ENCODE measurements around the gene SLC8B1.

The SLC8B1 gene

DNA sequence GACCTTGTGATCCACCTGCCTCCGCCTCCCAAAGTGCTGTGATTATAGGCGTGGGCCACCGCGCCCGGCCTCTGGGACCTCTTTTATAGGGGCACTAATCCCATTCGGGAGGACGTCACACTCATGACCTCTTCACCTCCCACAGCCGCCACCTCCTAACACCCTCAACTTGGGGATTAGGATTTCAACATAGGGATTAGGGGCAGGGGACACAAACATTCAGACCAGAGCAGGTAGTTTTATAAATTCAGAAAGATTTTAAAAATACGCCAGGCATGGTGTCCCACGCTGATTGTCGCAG, 64.2 kb downstream of the SLC8B1 start:
- DNase-seq (ENCODE audit: low read depth in 2 of 2) = no peak

DNA sequence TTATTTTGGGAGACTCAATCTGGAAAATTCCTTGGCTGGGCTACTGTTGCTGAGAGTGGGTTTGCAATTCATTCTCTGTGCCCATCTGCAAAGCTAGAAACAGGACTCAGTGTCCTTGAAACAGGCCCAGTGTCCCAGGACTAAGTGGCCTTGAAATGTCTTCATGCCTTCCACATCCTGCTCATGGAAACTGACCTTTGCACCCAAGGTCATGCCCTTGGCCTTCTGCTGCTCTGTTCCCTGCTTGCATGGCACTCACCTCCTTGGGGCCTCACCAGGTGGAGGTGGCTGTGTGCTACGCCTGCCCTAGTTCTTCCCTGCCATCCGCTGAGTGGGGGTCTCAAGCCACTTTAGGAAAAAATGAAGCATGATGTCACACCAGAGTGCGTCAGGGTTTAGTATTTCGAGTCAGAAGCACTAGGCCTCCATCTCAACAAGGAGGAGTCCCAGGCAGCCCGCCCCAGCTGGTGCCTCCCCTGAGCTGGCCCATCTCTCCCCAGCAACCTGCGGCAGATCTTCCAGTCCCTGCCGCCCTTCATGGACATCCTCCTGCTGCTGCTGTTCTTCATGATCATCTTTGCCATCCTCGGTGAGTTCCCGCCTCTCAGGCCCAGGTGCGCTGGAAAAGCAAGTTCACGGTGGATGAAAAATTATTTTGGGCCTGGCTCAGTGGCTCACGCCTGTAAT, 65.5 kb downstream of the SLC8B1 start:
- DNase-seq (ENCODE audit: low read depth in 2 of 2) = no peak

DNA sequence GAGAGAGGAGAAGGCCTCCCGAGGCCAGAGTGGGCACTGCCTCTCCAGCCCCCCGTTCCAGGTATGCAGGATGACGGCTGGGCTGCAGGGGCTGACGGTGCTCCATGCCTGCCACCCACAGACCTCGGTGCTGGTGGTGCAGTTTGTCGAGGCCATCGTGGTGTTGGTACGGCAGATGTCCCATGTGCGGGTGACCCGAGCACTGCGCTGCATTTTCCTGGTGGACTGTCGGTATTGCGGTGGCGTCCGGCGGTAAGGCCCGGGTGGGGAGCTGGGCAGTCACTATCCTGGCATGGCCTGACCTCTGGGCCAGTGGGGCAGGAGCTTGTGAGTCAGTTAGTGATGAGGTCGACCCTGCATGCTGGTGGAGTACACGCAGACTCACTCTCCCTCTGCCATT, 66.3 kb downstream of the SLC8B1 start:
- no peak for DNase-seq (ENCODE audit: low read depth in 2 of 2)

DNA sequence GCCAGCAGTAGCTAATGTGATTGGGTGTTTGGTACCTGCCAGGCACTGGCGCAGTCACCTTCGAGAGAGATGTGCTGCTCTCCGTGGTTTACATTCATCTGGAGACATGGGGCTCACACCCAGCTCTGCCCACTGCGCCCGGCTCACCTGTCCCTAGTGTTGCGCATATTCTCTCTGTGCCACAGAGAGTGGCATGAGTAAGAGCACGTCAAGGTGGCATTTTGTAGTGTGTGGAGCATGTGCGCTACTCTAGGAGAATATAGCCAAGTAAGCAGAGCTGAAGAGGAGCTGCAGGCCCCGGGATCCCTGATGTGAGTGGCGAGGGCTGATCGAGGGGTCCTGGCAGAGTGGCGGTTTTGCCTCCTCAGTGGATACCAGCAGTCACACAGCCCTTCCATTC, 66.8 kb downstream of the SLC8B1 start:
- DNase-seq (ENCODE audit: low read depth in 2 of 2) = no peak

DNA sequence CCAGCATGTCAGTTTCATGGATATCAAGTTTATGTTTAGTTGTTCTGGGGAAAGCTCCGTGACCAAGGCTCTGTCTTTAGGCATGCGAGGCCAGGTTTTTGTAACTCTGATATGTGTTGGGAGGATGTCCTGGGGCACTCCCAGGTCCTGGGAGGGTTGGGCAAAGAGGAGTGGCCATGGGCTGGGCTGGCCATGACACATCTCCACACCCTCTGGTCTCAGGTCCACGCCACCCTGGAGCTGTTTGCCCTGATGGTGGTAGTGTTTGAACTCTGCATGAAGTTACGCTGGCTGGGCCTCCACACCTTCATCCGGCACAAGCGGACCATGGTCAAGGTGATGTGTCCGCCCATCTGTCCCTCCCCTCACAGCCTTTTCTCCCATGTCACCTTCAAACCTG, 67.3 kb downstream of the SLC8B1 start:
- DNase-seq (ENCODE audit: low read depth in 2 of 2) = no peak

DNA sequence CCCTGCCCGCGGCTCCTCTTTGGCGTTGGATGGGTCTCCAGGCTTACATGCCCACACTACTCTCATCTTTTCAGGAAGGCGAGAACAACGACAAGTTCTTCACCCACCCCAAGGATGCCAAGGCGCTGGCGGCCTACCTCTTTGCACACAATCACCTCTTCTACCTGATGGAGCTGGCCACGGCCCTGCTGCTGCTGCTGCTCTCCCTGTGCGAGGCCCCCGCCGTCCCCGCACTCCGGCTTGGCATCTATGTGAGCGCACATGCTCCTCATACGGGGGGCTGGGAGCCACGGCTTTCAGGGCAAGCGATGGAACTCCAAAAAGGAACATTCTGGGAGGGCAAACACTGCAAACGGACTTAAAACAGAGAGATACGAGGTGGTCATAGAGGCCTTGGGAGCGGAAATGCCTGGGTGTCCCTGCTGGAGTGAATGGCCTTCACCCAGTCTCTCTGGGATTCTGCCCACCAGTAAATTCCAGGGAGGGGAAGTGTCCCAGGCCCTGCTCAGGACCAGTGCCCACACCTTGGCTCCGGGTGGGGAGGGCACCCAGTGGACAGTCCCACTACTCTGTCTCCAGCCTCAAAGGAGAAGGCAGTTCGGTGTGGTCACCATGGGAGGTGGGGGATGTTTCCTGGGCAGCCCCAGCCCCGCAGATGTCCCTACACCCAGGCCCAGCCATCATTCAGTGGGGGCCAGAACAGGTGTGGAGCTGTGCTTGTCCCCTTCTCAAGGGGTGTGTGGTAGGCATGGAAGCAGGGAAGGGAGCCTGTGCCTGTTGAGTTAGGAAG, 68.6 kb downstream of the SLC8B1 start:
- DNase-seq (ENCODE audit: low read depth in 2 of 2) = no peak

DNA sequence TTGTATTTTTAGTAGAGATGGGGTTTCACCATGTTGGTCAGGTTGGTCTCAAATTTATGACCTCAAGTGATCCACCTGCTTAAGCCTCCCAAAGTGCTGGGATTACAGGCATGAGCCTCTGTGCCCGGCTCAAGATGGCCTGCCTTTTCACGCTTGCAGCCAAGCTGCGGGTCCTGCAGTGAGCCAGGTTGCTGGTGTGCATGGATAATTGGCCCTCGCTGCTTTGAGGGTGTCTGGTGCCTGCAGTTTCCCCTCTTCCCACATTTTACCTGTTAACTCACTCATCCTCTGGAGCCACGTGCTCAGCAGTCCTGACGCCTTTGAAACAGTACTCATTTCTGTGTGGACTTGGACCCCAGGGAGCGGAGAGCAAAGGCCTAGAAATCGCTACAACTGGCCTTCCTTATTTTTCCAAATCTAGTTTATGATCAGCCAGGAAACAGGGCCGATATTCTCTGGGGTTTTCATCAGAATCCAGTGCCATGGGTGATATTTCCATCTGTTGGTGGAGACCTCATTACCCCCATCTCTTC, 71.4 kb downstream of the SLC8B1 start:
- no peak for DNase-seq (ENCODE audit: low read depth in 2 of 2)

DNA sequence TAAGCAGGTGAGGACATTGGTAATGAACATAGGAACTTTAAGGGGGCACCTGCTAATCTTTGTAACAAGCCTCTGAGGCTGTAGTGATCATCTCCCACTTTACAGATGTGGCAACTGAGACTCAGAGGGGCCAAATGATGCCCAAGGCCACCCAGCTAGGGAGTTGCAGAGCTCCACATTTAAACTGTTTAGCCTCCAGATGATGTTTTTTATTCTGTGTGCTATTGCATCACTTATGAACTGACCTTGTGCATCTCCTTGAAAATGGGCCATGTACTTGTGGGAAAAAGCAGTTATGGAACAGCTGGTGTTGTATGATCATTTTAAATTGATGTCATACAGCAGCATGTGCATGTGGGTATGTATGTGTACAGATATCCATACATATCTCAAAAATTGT, 72.2 kb downstream of the SLC8B1 start:
- DNase-seq (ENCODE audit: low read depth in 2 of 2) = no peak

DNA sequence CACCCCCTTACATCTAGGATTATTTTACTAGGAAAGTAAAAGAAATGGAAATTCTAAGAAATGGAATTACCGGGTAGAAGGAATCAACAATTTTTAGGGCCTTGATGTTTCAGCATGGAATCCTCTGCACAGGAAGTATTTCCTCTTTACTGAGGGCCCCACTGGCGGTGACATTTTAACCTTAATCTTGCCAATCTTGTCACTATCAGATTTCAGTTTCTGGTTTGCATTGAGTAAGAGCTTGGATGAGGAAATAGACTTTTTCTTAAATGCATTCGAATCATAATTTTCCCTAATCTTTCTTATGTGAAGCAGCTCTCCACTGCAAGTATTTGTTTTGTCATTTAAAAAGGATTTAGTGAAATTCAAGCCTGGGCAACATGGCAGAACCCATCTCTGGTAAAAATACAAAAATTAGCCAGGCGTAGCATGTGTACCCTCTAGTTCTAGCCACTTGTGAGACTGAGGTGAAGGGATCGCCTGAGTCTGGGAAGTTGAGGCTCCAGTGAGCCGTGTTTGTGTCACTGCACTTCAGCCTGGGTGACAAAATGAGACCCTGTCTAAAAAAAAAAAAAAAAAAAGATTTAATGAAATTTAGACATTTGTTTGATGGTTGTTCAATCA, 73.0 kb downstream of the SLC8B1 start:
- no peak for DNase-seq (ENCODE audit: low read depth in 2 of 2)

DNA sequence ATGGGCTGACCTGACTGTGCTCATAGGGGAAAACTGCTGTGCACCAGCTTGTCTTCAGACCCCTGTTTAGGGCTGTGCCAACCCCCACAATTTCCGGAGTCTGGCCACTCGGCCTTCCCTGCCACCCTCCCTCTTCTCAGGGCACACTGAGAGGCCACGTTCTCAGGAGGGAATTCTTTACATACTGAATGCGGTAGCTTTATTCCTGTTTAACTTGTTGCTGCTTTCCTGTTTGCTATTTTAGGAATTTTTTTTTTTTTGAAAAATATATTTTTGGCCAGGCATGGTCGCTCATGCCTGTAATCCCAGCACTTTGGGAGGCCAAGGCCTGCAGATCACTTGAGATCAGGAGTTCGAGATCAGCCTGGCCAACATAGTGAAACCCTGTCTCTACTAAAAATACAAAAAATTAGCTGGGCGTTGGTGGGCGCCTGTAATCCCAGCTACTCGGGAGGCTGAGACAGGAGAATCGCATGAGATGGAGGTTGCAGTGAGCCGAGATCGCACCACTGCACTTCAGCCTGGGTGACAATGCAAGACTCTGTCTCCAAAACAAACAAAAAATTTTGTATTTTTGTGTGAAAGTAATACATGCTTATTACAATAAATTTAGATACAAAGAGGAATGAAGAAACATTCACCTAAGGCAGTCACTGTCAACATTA, 74.1 kb downstream of the SLC8B1 start:
- no peak for DNase-seq (ENCODE audit: low read depth in 2 of 2)

DNA sequence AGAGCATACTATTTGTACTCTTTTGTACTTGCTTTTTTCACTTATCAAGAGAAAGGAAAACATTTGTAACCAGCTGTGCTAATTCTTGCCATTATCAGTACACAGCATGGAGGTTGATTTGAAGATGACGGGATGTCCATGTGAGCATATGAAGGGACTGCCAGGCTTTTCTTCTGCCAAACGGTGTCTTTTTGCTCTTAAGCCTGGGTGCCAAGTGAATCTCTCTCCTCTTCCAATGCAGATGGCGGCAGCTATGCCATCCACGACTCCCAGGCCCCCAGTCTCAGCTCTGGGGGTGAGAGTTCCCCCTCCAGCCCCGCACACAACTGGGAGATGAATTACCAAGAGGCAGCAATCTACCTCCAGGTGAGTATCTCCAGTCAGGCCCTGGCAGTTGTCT, 74.8 kb downstream of the SLC8B1 start:
- no peak for DNase-seq (ENCODE audit: low read depth in 2 of 2)

DNA sequence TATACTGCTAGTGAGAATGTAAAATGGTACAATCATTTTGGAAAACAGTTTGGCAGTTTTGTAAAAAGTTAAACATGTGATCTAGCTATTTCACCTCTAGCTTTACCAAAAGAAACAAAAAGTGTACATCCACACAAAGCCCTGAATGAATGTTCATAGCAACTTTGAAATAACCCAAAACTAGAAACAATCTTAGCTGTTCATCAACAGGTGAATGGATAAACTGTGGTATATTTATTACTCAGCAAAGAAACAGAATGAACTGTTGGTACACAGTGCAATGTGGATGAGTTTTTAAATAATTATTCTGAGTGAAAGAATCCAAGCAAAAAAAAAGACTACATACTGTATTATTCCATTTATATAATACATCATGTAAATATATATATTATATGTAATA, 77.3 kb downstream of the SLC8B1 start:
- no peak for DNase-seq (ENCODE audit: low read depth in 2 of 2)

DNA sequence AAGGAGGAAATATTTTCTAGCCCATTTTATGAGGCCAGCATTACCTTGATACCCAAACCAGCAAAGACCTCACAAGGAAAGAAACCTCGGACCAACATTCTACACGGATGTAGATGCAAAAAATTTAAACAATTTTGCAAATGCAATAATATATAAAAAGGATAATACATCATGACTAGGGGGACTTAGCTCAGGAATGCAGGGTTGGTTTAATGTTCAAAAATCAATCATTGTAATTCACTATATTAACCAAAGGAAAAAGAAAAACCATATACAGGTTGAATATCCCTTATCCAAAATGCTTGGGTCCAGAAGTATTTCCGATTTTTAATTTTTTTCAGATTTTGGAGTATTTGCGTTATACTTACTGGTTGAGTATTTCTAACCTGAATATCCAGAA, 80.6 kb downstream of the SLC8B1 start:
- DNase-seq (ENCODE audit: low read depth in 2 of 2) = no peak

DNA sequence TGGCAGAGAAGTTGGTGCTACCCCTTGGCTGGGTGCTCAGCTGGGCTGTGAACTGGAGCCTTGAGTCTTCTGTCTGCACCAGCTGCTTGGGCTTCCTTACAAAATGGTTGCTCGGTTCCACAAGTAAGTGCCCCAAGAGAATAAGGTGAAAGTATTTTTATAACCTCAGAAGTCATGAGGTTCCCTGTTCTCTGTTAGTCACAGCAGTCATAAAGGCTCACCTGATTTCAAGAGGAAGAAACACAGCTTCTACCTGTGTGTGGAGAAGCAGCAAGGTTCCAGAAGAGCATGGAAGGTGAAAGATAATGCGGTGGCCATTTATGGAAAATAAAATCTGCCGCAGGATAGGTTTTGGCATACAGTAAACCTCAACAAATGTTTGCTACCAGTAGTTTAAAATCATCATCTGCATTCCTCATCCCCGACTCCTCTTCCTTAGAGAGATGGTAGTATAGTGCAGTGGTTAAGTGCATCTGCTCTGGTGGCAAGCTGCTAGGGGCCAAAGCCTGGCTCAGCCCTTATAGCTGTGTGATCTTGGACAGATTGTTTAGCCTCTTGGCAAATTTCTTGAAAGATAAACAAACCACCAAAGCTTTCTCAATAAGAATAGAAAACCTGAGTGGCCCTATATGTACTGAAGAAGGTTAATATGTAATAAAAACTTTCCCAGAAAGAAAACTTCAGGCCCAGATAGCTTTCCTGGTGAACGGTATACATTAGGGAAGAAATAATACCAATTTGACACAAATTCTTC, 81.2 kb downstream of the SLC8B1 start:
- no peak for DNase-seq (ENCODE audit: low read depth in 2 of 2)

DNA sequence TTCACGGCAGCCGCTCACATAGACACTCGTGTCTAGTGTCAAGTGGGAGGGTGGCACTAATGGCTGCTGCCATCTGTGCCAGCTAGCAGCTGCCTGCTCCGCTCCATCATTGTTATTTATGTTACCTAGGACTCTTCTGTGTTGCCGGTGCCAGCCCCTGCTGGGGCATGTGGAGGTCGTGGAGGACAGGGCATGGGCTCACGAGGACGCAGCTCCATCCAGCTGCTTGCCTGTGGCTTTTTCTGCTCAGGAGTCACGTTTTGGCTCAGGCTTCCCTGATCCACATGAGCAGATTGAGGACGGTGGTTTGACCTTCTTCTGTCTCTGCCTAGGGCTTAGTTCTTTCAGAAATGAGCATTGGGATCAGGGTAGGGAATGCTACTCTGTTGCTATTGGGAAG, 82.4 kb downstream of the SLC8B1 start:
- no peak for DNase-seq (ENCODE audit: low read depth in 2 of 2)

DNA sequence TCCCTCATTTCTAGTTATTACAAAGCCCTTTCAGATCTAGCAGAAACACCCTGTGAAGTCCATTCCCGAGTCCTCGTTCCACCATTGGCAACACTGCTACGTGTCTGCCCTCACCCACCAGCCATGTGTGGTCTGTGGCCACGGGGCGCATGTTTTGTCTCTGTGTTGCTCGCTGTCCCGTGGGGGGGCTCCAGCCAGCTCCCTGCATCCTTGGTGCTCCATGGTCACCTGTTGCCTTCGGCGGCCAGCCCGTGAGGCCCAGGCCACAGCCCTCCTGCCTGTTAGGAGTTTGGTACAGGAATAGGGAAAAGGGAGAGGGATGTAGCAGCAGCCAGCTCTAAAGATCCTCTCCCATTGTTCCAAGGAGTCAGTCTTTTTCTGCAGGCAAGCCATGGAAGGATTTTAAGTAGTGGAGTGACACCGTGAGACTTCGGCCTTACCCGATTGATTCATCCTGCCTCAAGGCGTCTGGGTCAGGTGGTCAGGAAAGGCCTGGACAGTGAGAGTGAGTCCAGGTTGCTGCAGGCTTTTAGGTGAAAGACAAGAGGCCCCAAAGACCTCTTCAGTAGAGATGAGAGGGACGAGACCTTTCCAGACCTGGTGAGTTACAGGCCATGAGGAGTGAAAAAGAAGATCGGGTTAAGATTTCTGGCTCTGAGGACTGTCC, 83.4 kb downstream of the SLC8B1 start:
- DNase-seq (ENCODE audit: low read depth in 2 of 2) = no peak

DNA sequence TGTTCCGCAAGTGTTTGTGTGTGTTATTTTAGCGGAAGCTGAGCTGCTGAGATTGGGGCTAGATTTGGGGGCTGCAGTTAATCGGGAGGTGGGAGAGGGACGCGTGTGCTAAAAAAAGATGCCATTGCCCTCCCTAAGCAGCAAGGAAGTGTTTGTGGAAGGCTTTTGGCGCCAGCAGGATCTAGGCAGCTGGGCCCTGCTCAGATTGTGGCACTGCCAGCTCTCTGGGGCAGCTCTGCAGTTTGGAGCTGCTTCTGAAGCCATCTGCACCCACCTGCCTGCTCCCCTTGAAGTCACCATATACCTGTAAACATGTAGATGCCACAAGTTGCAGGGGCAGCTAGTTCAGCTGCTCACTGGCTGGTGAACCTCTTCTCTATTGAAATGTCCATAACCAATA, 84.9 kb downstream of the SLC8B1 start:
- DNase-seq (ENCODE audit: low read depth in 2 of 2) = no peak

DNA sequence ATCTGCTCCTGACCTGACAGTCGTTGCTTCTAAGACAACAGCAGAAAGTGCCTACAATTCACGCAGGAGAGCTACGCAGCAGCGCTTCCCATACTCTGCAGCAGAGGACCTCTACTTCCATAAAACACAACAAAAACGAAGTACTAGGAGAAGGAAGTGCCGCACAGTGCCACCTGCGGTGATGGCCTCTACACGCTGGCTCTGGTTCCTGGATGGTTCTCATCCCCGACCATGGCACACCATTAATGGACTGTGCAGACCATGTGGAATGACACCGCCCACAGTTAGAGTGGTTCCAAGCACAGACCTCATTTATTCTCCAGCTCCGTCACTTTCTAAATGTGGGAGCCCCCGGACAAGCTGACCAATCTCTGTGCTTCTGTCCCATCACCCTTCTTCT, 85.4 kb downstream of the SLC8B1 start:
- no peak for DNase-seq (ENCODE audit: low read depth in 2 of 2)

DNA sequence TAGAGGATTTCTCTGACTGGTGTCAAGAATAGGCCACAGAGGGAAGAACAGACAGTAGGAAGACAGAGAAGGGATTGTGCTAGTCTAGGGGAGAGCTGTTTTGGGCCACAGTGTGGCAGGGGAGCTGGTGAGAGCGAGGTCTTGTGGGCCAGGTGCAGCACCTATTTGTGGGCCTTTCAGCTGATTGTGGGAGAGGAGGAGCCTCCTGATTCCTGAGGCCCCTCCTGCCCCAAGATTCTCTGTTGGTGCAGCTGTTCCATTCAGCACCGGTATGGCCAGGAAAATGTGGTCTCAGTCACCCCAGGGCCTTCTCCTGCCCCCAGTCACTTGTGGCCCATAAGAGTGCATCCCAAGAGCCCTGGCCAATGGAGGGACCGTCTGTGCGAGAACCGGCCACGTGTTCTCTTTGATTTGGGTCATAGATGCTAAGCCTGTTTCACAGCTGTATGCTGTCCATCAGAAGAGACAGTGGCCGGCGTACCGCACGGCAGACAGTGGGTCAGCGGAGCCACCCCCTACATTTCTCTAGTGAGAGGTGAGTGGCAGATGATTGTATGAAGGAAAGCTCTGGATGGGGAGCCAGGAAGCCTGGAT, 86.0 kb downstream of the SLC8B1 start:
- no peak for DNase-seq (ENCODE audit: low read depth in 2 of 2)
